ENCODE measurements around the gene B3GALT6. TPM values are rescaled to one million over a fixed set of nuclear protein-coding genes. Genes with fewer than 3 reads are reported as not detected.
A peak's percentile ranks its signal among the peaks of the same experiment; 100 is the strongest.

Gene B3GALT6
- total RNA-seq, 1 donor from 2014 or later, result 11.0 TPM

GRCh38 chr1:1211541-1212441 lies 20.2 kb upstream of the B3GALT6 start:
- H3K4me3 ChIP-seq, result peak overlapping the region; percentile 8 to 32
- no peak for DNase-seq (ENCODE audit: extremely low spot score in 2 of 2)
- intact Hi-C loops (cut with DNase I), result no loop called here
- no peak overlapping the region for H3K27ac ChIP-seq
- no peaks in the 10 kb centered on the region for H3K9me3 ChIP-seq
- H3K4me1 ChIP-seq, result peaks cover 39% of the 10 kb centered on the region
- no peak for TF ChIP-seq POLR2A (IDR thresholded peaks at IDR 0.05)
- TF ChIP-seq POLR2AphosphoS5 (IDR thresholded peaks at IDR 0.05; ENCODE audit: insufficient read depth in 1 of 2, low read depth in 1 of 2), result no peak
- TF ChIP-seq CTCF (IDR thresholded peaks at IDR 0.05), result no peak
- peaks cover 0 to 7% of the 10 kb centered on the region in 2 donors for H3K36me3 ChIP-seq
- no peaks in the 10 kb centered on the region for H3K27me3 ChIP-seq

- H3K9me3 ChIP-seq, result no peaks in the 10 kb centered on the region
- intact Hi-C loops (cut with DNase I), result no loop called here
- peaks cover 0 to 18% of the 10 kb centered on the region in 2 donors for H3K36me3 ChIP-seq
- H3K4me1 ChIP-seq, result peaks cover 29% of the 10 kb centered on the region
- TF ChIP-seq CTCF (IDR thresholded peaks at IDR 0.05) (no peak), POLR2A (IDR thresholded peaks at IDR 0.05) (no peak), POLR2AphosphoS5 (IDR thresholded peaks at IDR 0.05; ENCODE audit: insufficient read depth in 1 of 2, low read depth in 1 of 2) (no peak)
- H3K4me3 ChIP-seq, result peak overlapping the region; percentile 8 to 32
- DNase-seq (ENCODE audit: extremely low spot score in 2 of 2), result no peak
- H3K27ac ChIP-seq, result no peak overlapping the region
- H3K27me3 ChIP-seq, result no peaks in the 10 kb centered on the region
These were observed 19.2 kb upstream of the B3GALT6 start for GRCh38 chr1:1212780-1213344.

GRCh38 chr1:1213345-1214265 lies 18.4 kb upstream of the B3GALT6 start, which contains the start of gene TNFRSF4:
Gene TNFRSF4 (minus strand): TSS chr1:1214153. CDS start chr1:1214127, 26 bp downstream.
- H3K4me1 ChIP-seq, result peaks cover 21% of the 10 kb centered on the region

GRCh38 chr1:1215080-1215676 lies 16.9 kb upstream of the B3GALT6 start:
- no peak overlapping the region for H3K27ac ChIP-seq
- no peak overlapping the region for H3K4me3 ChIP-seq
- peaks cover 0 to 31% of the 10 kb centered on the region in 2 donors for H3K36me3 ChIP-seq
- DNase-seq (ENCODE audit: extremely low spot score in 2 of 2), result no peak
- TF ChIP-seq POLR2A (IDR thresholded peaks at IDR 0.05), result no peak
- no peak for TF ChIP-seq CTCF (IDR thresholded peaks at IDR 0.05)
- no peak for TF ChIP-seq POLR2AphosphoS5 (IDR thresholded peaks at IDR 0.05; ENCODE audit: insufficient read depth in 1 of 2, low read depth in 1 of 2)
- intact Hi-C loops (cut with DNase I), result no loop called here
- H3K9me3 ChIP-seq, result no peaks in the 10 kb centered on the region
- H3K27me3 ChIP-seq, result no peaks in the 10 kb centered on the region
- H3K4me1 ChIP-seq, result peaks cover 13% of the 10 kb centered on the region

More at GRCh38 chr1:1213345-1214265, 18.4 kb upstream of the B3GALT6 start, which contains the start of gene TNFRSF4:
- TF ChIP-seq POLR2A (IDR thresholded peaks at IDR 0.05) (no peak), POLR2AphosphoS5 (IDR thresholded peaks at IDR 0.05; ENCODE audit: insufficient read depth in 1 of 2, low read depth in 1 of 2) (no peak), CTCF (IDR thresholded peaks at IDR 0.05) (no peak)
- Histone ChIP-seq H3K4me3 (peak within 1 kb of the TSS; percentile 8 to 32), H3K27me3 (no peaks in the 10 kb centered on the region), H3K9me3 (no peaks in the 10 kb centered on the region), H3K36me3 (peaks cover 0 to 25% of the 10 kb centered on the region in 2 donors), H3K27ac (no peak within 1 kb of the TSS)
- intact Hi-C loops (cut with DNase I), result no loop called here
- DNase-seq (ENCODE audit: extremely low spot score in 2 of 2), result no peak
